HepG2 (cell line): ENCODE measurements around the gene GCH1. TPM values are rescaled to one million over a fixed set of nuclear protein-coding genes. Genes with fewer than 3 reads are reported as not detected.

Experiments used
- ATAC-seq: fragments of 200-7000 bp; cut with Tn5 transposase; 3 replicates; pipeline ENCODE4 v1.9.1; 2020; ENCODE audit warnings: mild to moderate bottlenecking, moderate library complexity
- BruUV-seq: library from RNA; stranded (reverse); fragments of 400-500 nt; replicated peaks from 2 replicates; lab custom pipeline; 2021; lab: Mats Ljungman, UMichigan
- CTCF ChIA-PET: fragments of 300-600 bp; formaldehyde crosslinking; extraction: SDS; loops from one replicate; lab custom pipeline; 2021; ENCODE audit warnings: low total read pairs, inconsistent platforms, low intra/inter-chr PET ratio; lab: Yijun Ruan, JAX
- POLR2A ChIA-PET: fragments of 350-600 bp; sonication (Branson Sonifier 250); formaldehyde crosslinking; loops from one replicate; lab custom pipeline; 2020; ENCODE audit warnings: antibody characterized with exemption, inconsistent platforms; lab: Yijun Ruan, JAX
- DNase-seq: peaks from one replicate; pipeline ENCODE4 v3.0.0-alpha.2; 2015; ENCODE audit warnings: low spot score
- FAIRE-seq: peaks from 3 replicates; lab custom pipeline; 2011; peaks lifted over from hg19 to GRCh38; lab: Jason Lieb, UNC
- H2AFZ ChIP-seq: one replicate; pipeline ENCODE4 v1.6.1; 2011; ENCODE audit warnings: low read length, inconsistent platforms
- H3K27ac ChIP-seq: fragments of 300-600 bp; 3 replicates; pipeline ENCODE4 v1.8.0; 2011; ENCODE audit warnings: mixed run types, mild to moderate bottlenecking, mixed read lengths, low read length, inconsistent platforms; ENCODE audit not compliant: insufficient read depth; ENCODE audit errors: extremely low read length
- H3K27me3 ChIP-seq, 2 experiments: fragments of 200-600 bp in 1 of 2; 2 replicates in 1 of 2; 3 replicates in 1 of 2; pipeline versions ENCODE4 v1.6.0 to v1.8.0; 2011; ENCODE audit warnings: low read length in 2 of 2, mild to moderate bottlenecking in 2 of 2, moderate library complexity in 2 of 2, inconsistent platforms in 1 of 2; ENCODE audit not compliant: insufficient read depth in 2 of 2, control insufficient read depth in 1 of 2
- H3K36me3 ChIP-seq, 2 experiments: fragments of 200-600 bp in 1 of 2; replicated peaks in 1 of 2; 2 replicates in 1 of 2; 3 replicates in 1 of 2; pipeline versions ENCODE4 v1.5.1 to v1.8.0; 2011; ENCODE audit warnings: low read length in 2 of 2, inconsistent platforms in 1 of 2; ENCODE audit not compliant: insufficient read depth in 2 of 2, control insufficient read depth in 1 of 2
- H3K4me1 ChIP-seq: 2 replicates; pipeline ENCODE4 v1.5.1; 2012; ENCODE audit warnings: low read length, inconsistent platforms; ENCODE audit not compliant: insufficient read depth
- H3K4me2 ChIP-seq: 2 replicates; pipeline ENCODE4 v1.6.0; 2011; ENCODE audit warnings: low read depth, low read length, inconsistent platforms
- H3K4me3 ChIP-seq, 3 experiments: fragments of 200-600 bp in 1 of 3; sonication (generic), shearing (Covaris generic) in 1 of 3; replicated peaks in 1 of 3; 2 replicates each; pipeline ENCODE4 v1.5.1; 2011 to 2016; ENCODE audit warnings: low read length in 3 of 3, inconsistent platforms in 2 of 3, low read depth in 2 of 3, mild to moderate bottlenecking in 2 of 3, control low read depth in 1 of 3, mixed read lengths in 1 of 3; ENCODE audit not compliant: insufficient read depth in 1 of 3
- H3K79me2 ChIP-seq: one replicate; pipeline ENCODE4 v1.6.1; 2011; ENCODE audit warnings: low read length, inconsistent platforms; ENCODE audit not compliant: insufficient read depth
- H3K9ac ChIP-seq: 2 replicates; pipeline ENCODE4 v1.6.0; 2011; ENCODE audit warnings: mild to moderate bottlenecking, low read depth, low read length, inconsistent platforms; ENCODE audit not compliant: insufficient read depth
- H3K9me3 ChIP-seq: 2 replicates; pipeline ENCODE4 v1.5.1; 2012; ENCODE audit warnings: mild to moderate bottlenecking, low read length
- H4K20me1 ChIP-seq: 2 replicates; pipeline ENCODE4 v1.6.0; 2011; ENCODE audit warnings: inconsistent platforms, mild to moderate bottlenecking, low read length, moderate library complexity; ENCODE audit not compliant: insufficient read depth
- CEBPG ChIP-seq: IDR thresholded peaks from 2 replicates; pipeline ENCODE4 v1.6.1; 2016
- DR1 ChIP-seq: sonication (generic); formaldehyde crosslinking; IDR thresholded peaks from 2 replicates; pipeline ENCODE4 v1.8.0; 2021; ENCODE audit warnings: mild to moderate bottlenecking, missing genetic modification reagents, inconsistent platforms
- KAT2B ChIP-seq: fragments of 150-350 bp; IDR thresholded peaks from 2 replicates; pipeline ENCODE4 v1.6.1; 2014; ENCODE audit warnings: low read depth, low read length, borderline replicate concordance
- MED13 ChIP-seq: sonication (generic); formaldehyde crosslinking; IDR thresholded peaks from 2 replicates; pipeline ENCODE4 v1.5.0; 2020; ENCODE audit warnings: missing genetic modification reagents
- NR3C1 ChIP-seq: sonication (generic); formaldehyde crosslinking; IDR thresholded peaks from 2 replicates; pipeline ENCODE4 v1.4.0; 2020; ENCODE audit warnings: missing genetic modification reagents
- SMYD3 ChIP-seq: sonication (generic); formaldehyde crosslinking; IDR thresholded peaks from 2 replicates; pipeline ENCODE4 v1.8.1; 2023; ENCODE audit warnings: mild to moderate bottlenecking, missing genetic modification reagents
- STAG1 ChIP-seq: sonication (generic); formaldehyde crosslinking; IDR thresholded peaks from 2 replicates; pipeline ENCODE4 v1.4.0; 2020; ENCODE audit warnings: missing genetic modification reagents
- TOE1 ChIP-seq: sonication (generic); formaldehyde crosslinking; IDR thresholded peaks from 2 replicates; pipeline ENCODE4 v1.4.0; 2020; ENCODE audit warnings: mild to moderate bottlenecking, missing genetic modification reagents
- TP53 ChIP-seq: sonication (generic); formaldehyde crosslinking; conservative IDR thresholded peaks from 2 replicates; pipeline ENCODE4 v1.4.0; 2020; ENCODE audit warnings: missing genetic modification reagents
- ZBTB8A ChIP-seq: sonication (generic); formaldehyde crosslinking; IDR thresholded peaks from 2 replicates; pipeline ENCODE4 v1.4.0; 2020; ENCODE audit warnings: mild to moderate bottlenecking, low read depth, missing genetic modification reagents, borderline replicate concordance
- ZC3H4 ChIP-seq: sonication (generic); formaldehyde crosslinking; IDR thresholded peaks from 2 replicates; pipeline ENCODE4 v1.4.0; 2020; ENCODE audit warnings: missing genetic modification reagents, borderline replicate concordance
- ZNF10 ChIP-seq: sonication (generic); formaldehyde crosslinking; IDR thresholded peaks from 2 replicates; pipeline ENCODE4 v1.4.0; 2020; ENCODE audit warnings: mild to moderate bottlenecking, low read depth, missing genetic modification reagents, borderline replicate concordance
- ZNF12 ChIP-seq: sonication (generic); formaldehyde crosslinking; IDR thresholded peaks from 2 replicates; pipeline ENCODE4 v1.5.0; 2020; ENCODE audit warnings: missing genetic modification reagents
- ZNF20 ChIP-seq: sonication (generic); formaldehyde crosslinking; IDR thresholded peaks from 2 replicates; pipeline ENCODE4 v1.4.0; 2020; ENCODE audit warnings: mild to moderate bottlenecking, moderate library complexity, missing genetic modification reagents
- ZNF30 ChIP-seq: sonication (generic); formaldehyde crosslinking; IDR thresholded peaks from 2 replicates; pipeline ENCODE4 v1.5.0; 2020; ENCODE audit warnings: mild to moderate bottlenecking, missing genetic modification reagents
- ZNF614 ChIP-seq: IDR thresholded peaks from 2 replicates; pipeline ENCODE4 v1.6.1; 2018; ENCODE audit warnings: missing biosample characterization, missing genetic modification reagents, inconsistent platforms, borderline replicate concordance
- ZNF678 ChIP-seq: sonication (generic); formaldehyde crosslinking; IDR thresholded peaks from 2 replicates; pipeline ENCODE4 v1.4.0; 2020; ENCODE audit warnings: mild to moderate bottlenecking, missing genetic modification reagents
- ZNF773 ChIP-seq: sonication (generic); formaldehyde crosslinking; IDR thresholded peaks from 2 replicates; pipeline ENCODE4 v1.4.0; 2020; ENCODE audit warnings: missing genetic modification reagents, borderline replicate concordance
- WGBS: methylation state at CpG from one replicate; pipeline ENCODE4 v1.1.6; 2017; ENCODE audit warnings: low lambda C conversion rate; 5-methylcytosine and 5-hydroxymethylcytosine counted together
- in situ Hi-C: cut with HindIII; loops from 2 replicates; pipeline ENCODE4 v1.10.0; 2017; ENCODE audit warnings: low pct_unique_long_range_greater_than_20kb; ENCODE audit not compliant: extremely low pct_ligation_motif_present
- intact Hi-C: fragments of 100-400 bp; cut with micrococcal nuclease; formaldehyde crosslinking; loops from one replicate; pipeline ENCODE4 v1.10.0; 2022; ENCODE audit not compliant: unreplicated experiment
- polyA plus RNA-seq, 8 experiments: library from polyadenylated mRNA; depleted of rRNA in 3 of 8; stranded (reverse) in 7 of 8; unstranded in 1 of 8; fragments of >200 nt; fragmentation: Illumina TruSeq in 4 of 8; extraction: Trizol in 4 of 8; gene quantifications; 2 replicates each; pipeline versions ENCODE4 v1.2.1 to v1.2.3, GENCODE V29; 2011 to 2016; ENCODE audit warnings: low read depth in 4 of 8, missing spikeins in 1 of 8, mixed read lengths in 1 of 8; ENCODE audit not compliant: insufficient read depth in 1 of 8
- total RNA-seq, 5 experiments: library from RNA; depleted of rRNA; stranded (reverse); fragments of >200 nt; fragmentation: Illumina TruSeq; extraction: Trizol; gene quantifications; 2 replicates each; pipeline ENCODE4 v1.2.3, GENCODE V29; 2016; ENCODE audit warnings: low read depth in 1 of 5
- TF ChIP-seq, protein P1 (sequence below): sonication (generic); formaldehyde crosslinking; IDR thresholded peaks from 2 replicates; pipeline ENCODE4 v1.5.1; 2020; ENCODE audit warnings: mild to moderate bottlenecking, missing genetic modification reagents
- TF ChIP-seq, protein P2 (sequence below): IDR thresholded peaks from 2 replicates; pipeline ENCODE4 v1.6.1; 2016; ENCODE audit warnings: mild to moderate bottlenecking

The GCH1 gene
- total and polyA plus RNA-seq, 2 of the 13 experiments (the other 11 are each of a cell fraction or from before 2014, with no cell fraction given): 15.0 to 25.2 TPM

- FAIRE-seq: no peak
- in situ Hi-C loops: no loop called here
- H3K79me2 ChIP-seq: no peaks in the 10 kb centered on the region
- 90% methylated on average over 1 of the region's 1 CpG for WGBS
- H3K9me3 ChIP-seq: no peaks in the 10 kb centered on the region
- H3K4me2 ChIP-seq: no peak overlapping the region
- intact Hi-C loops: no loop called here
- H3K27me3 ChIP-seq: no peaks in the 10 kb centered on the region
- no peak overlapping the region for H3K4me3 ChIP-seq
- CTCF ChIA-PET: no interaction called here
- H3K9ac ChIP-seq: no peak overlapping the region
- no peak for DNase-seq
- ATAC-seq: no peak
- H3K27ac ChIP-seq: no peak overlapping the region
- TF ChIP-seq ZC3H4 (no peak), ZNF10 (CRISPR knock-in tag) (no peak), ZBTB8A (CRISPR knock-in tag) (no peak), NR3C1 (no peak), ZNF614 (CRISPR knock-in tag) (no peak), KAT2B (no peak), TOE1 (no peak), STAG1 (CRISPR knock-in tag) (no peak), DR1 (CRISPR knock-in tag) (no peak), TP53 (CRISPR knock-in tag) (no peak), SMYD3 (CRISPR knock-in tag) (no peak), ZNF12 (CRISPR knock-in tag) (no peak), ZNF678 (CRISPR knock-in tag) (no peak), ZNF30 (no peak), ZNF20 (CRISPR knock-in tag) (no peak), MED13 (CRISPR knock-in tag) (no peak), ZNF773 (CRISPR knock-in tag) (no peak), CEBPG (CRISPR knock-in tag) (no peak)
- TF ChIP-seq, protein P1, sequence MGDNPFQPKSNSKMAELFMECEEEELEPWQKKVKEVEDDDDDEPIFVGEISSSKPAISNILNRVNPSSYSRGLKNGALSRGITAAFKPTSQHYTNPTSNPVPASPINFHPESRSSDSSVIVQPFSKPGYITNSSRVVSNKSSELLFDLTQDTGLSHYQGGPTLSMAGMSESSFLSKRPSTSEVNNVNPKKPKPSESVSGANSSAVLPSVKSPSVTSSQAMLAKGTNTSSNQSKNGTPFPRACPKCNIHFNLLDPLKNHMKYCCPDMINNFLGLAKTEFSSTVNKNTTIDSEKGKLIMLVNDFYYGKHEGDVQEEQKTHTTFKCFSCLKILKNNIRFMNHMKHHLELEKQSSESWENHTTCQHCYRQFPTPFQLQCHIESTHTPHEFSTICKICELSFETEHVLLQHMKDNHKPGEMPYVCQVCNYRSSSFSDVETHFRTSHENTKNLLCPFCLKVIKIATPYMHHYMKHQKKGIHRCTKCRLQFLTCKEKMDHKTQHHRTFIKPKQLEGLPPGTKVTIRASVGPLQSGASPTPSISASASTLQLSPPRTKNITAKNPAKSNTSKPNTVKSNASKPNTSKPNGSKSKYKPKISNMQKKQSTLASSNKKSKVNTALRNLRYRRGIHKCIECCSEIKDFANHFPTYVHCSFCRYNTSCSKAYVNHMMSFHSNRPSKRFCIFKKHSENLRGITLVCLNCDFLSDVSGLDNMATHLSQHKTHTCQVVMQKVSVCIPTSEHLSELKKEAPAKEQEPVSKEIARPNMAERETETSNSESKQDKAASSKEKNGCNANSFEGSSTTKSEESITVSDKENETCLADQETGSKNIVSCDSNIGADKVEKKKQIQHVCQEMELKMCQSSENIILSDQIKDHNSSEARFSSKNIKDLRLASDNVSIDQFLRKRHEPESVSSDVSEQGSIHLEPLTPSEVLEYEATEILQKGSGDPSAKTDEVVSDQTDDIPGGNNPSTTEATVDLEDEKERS: no peak
- TF ChIP-seq, protein P2, sequence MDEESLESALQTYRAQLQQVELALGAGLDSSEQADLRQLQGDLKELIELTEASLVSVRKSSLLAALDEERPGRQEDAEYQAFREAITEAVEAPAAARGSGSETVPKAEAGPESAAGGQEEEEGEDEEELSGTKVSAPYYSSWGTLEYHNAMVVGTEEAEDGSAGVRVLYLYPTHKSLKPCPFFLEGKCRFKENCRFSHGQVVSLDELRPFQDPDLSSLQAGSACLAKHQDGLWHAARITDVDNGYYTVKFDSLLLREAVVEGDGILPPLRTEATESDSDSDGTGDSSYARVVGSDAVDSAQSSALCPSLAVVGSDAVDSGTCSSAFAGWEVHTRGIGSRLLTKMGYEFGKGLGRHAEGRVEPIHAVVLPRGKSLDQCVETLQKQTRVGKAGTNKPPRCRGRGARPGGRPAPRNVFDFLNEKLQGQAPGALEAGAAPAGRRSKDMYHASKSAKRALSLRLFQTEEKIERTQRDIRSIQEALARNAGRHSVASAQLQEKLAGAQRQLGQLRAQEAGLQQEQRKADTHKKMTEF: no peak
- no peaks in the 10 kb centered on the region for H3K36me3 ChIP-seq
- no peaks in the 10 kb centered on the region for H3K4me1 ChIP-seq
- H2AFZ ChIP-seq: no peak overlapping the region
- no TSS peak for BruUV-seq
- POLR2A ChIA-PET: no interaction called here
- H4K20me1 ChIP-seq: no peaks in the 10 kb centered on the region
These were observed 13.5 kb upstream of the GCH1 start for GRCh38 chr14:54916101-54916500.
